Muscle layer of colon (tissue), 2 donors: ENCODE measurements around the gene MAN1C1.

ENCODE experiments used
- H3K27ac ChIP-seq: one replicate; pipeline ENCODE4 v1.7.0; 2013; ENCODE audit warnings: low read depth, mild to moderate bottlenecking, low read length, moderate library complexity
- H3K27me3 ChIP-seq, 2 donors: one replicate each; pipeline ENCODE4 v1.7.0; 2013; ENCODE audit warnings: low read length in 2 of 2, mild to moderate bottlenecking in 2 of 2; ENCODE audit not compliant: insufficient read depth in 2 of 2, control insufficient read depth in 1 of 2
- H3K36me3 ChIP-seq: one replicate; pipeline ENCODE4 v1.7.0; 2013; ENCODE audit warnings: mild to moderate bottlenecking, low read length; ENCODE audit not compliant: insufficient read depth
- H3K4me1 ChIP-seq: one replicate; pipeline ENCODE4 v1.7.0; 2013; ENCODE audit warnings: mild to moderate bottlenecking, low read length; ENCODE audit not compliant: insufficient read depth
- H3K4me3 ChIP-seq, 2 donors: one replicate each; pipeline ENCODE4 v1.7.0; 2013; ENCODE audit warnings: low read length in 2 of 2, low read depth in 1 of 2, mild to moderate bottlenecking in 1 of 2, moderate library complexity in 1 of 2
- H3K9ac ChIP-seq: one replicate; pipeline ENCODE4 v1.7.0; 2013; ENCODE audit warnings: low read length
- H3K9me3 ChIP-seq: one replicate; pipeline ENCODE4 v1.7.0; 2013; ENCODE audit warnings: mild to moderate bottlenecking, low read length
- donor health status: abdominal sarcoma.
- donor health status: Adenocarcinoma of cecum.

Gene MAN1C1

DNA sequence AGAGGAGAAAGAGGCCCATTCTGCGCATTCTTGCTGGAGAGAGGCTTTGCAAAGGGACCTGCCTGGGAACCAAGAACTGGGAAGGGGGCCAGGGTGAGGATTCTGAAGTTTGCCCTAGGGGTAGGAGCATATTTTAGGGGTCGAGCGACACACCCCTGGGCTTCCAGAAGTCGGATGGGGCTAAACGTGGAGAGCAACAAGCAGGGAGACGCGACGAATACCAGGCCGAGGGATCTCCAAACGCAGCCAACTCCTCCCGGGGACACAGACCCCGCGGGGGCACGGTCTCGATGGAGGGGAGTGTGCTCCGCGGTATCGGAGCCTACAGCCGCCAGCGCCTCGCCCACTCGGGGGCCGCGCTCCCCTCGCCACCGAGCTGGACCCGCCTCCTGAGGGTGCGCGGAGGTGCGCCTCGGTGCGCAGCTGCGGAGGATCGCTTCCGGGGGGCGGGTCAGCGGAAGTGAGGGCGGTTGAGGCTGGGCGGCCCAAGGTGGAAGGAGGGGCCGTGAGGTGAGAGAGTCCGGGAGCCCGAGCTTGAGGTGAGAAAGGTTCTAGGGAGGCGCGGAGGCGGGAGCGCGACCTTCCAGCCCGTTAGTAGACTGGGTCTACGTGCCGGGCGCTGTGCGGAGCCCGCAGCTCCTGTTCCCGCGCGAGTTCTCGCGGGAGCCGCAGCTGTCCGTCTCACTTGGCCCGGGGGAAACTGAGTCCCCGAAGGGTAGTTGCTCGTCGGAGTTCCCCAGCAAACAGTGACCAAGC is 203.1 kb downstream of the MAN1C1 start, which contains the start of gene MTFR1L:
MTFR1L (plus strand) TSS at position 464 of the 756 bp plus-strand sequence. CDS start 3,151 bp downstream, outside the sequence.
- no peaks in the 10 kb centered on the region for H3K27me3 ChIP-seq
- H3K27ac ChIP-seq = peak within 1 kb of the TSS; percentile 98
- H3K4me3 ChIP-seq = peak within 1 kb of the TSS; percentile 88 to 98
- peaks cover 22% of the 10 kb centered on the region for H3K36me3 ChIP-seq
- peak within 1 kb of the TSS; percentile 84 for H3K9ac ChIP-seq
- H3K4me1 ChIP-seq = peaks cover 30% of the 10 kb centered on the region
- no peaks in the 10 kb centered on the region for H3K9me3 ChIP-seq

DNA sequence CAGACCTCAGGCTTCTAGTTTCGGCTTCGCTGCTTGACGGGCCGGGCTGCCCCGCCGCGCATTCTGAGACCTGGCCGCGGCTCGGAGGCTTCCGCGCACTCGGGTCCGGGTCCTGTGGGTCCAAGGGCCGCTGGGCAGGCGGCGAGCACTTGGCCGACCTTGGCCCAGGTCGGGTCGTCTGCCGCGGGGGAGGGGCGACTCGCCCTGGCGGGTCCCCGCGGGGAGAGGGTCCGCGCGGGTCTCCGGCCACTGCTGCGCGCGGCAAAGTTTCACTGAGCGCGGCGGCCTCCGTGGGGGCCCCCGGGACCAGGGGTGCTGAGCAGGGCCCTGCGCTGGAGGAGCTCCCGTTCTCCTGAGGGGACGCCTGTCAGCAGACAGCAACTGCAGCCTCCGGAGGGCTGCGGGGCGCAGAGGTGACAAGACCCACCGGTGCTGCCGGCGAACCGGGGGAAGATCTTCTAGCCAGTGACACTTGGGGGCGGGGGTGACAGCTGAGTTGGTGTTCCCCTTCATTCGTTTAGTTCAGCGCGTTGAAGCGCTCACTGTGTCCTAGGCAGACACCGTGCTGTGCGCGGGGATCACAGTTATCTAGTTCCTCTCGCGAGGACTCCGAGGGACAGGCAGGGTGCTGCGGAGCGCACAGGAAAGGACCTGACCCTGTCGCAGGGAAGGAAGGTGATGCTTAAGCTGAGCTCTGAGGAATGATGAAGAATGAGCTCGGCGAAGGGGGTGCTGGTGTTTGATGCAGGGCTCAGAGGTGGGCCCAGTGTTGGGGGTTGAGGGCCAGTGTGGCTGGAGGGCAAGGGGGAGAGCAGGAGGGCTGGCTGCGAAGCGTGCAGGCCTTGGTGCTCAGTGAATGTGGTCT is 203.9 kb downstream of the MAN1C1 start:
- Histone ChIP-seq H3K27ac (peak overlapping the region; percentile 98), H3K27me3 (no peaks in the 10 kb centered on the region), H3K4me3 (peak overlapping the region; percentile 88 to 98), H3K9me3 (no peaks in the 10 kb centered on the region), H3K36me3 (peaks cover 21% of the 10 kb centered on the region), H3K9ac (peak overlapping the region; percentile 84), H3K4me1 (peaks cover 30% of the 10 kb centered on the region)

DNA sequence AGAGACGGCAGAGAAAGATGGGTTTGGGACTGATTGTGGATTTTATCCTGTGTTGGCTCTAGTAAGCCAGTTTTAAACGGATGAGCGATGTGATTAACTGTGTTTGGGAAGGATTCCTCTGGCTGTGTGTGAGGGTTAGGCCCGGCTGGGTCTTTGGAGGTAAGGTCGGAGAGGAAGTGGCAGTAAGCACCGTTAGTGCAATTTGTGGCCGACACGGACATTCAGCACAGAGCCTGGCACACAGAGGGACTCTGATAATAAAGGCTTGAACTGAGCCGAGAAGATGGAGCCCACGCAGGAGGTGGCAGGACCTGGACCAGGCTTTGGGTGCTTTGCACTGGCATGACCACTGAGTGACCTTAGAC is 204.5 kb downstream of the MAN1C1 start:
- Histone ChIP-seq H3K4me1 (peaks cover 30% of the 10 kb centered on the region), H3K36me3 (peaks cover 28% of the 10 kb centered on the region), H3K9me3 (no peaks in the 10 kb centered on the region), H3K4me3 (peak overlapping the region; percentile 88 to 98), H3K9ac (peak overlapping the region; percentile 84), H3K27me3 (no peaks in the 10 kb centered on the region), H3K27ac (peak overlapping the region; percentile 98)

DNA sequence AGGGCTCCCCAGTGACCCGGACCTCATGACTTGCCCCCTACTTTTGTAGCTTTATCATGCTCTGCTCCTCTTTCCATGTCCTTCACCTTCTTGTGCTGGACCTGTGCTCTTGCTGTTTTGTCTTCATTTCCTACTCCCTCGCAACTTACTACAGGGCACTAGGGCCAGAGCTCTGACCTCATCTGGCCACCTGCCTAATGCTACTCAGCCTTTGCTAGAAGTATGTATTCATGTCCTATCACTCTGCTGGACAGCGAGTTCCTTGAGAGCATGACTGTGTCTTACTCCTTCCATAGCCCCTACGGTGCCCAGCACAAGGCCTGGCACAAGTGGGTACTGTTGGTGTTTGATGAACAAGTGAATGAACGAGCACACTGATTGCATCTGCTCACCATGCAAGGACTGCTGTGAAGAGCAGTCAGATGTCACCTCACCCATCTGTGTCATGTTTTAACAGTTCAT is 205.1 kb downstream of the MAN1C1 start:
- Histone ChIP-seq H3K27ac (no peak overlapping the region), H3K9ac (peak overlapping the region; percentile 84), H3K36me3 (peaks cover 28% of the 10 kb centered on the region), H3K4me3 (peak overlapping the region in 1 of 2 donors; percentile 88), H3K4me1 (peaks cover 30% of the 10 kb centered on the region), H3K27me3 (no peaks in the 10 kb centered on the region), H3K9me3 (no peaks in the 10 kb centered on the region)

DNA sequence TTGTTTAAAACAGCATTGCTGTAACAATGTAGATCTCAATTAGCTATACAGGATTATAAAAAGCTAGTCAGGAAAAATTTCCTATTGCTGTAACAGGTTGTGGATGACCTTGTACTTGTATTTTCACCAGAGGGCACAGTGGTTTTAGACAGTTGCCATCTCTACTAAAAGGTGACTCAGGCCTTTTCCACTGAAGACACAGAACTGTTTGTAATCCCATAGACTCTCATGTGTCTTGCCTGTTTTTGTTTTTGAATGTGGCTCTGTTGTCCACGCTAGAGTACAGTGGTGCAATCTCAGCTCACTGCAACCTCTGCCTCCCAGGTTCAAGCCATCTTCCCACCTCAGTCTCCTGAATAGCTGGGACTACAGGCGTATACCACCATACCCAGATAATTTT is 209.0 kb downstream of the MAN1C1 start:
- Histone ChIP-seq H3K9ac (no peak overlapping the region), H3K36me3 (peaks cover 67% of the 10 kb centered on the region), H3K27ac (no peak overlapping the region), H3K9me3 (no peaks in the 10 kb centered on the region), H3K27me3 (no peaks in the 10 kb centered on the region), H3K4me3 (no peak overlapping the region), H3K4me1 (peaks cover 20% of the 10 kb centered on the region)

DNA sequence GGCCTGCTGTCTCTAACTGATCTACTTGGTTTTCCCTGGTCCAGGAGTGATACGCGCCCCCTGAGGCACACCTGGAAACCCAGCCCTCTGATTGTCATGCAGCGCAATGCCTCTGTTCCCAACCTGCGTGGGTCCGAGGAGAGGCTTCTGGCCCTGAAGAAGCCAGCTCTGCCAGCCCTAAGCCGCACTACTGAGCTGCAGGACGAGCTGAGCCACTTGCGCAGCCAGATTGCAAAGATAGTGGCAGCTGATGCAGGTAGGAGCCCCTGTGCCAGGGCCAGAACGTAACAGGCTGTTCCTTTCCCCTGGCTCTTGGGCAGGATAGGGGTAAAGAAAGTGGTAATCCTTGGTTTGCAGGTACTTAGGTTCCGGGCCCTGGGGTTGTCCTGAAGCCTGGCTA is 210.0 kb downstream of the MAN1C1 start:
- Histone ChIP-seq H3K27ac (no peak overlapping the region), H3K27me3 (no peaks in the 10 kb centered on the region), H3K9ac (no peak overlapping the region), H3K9me3 (no peaks in the 10 kb centered on the region), H3K36me3 (peaks cover 77% of the 10 kb centered on the region), H3K4me1 (peaks cover 11% of the 10 kb centered on the region), H3K4me3 (no peak overlapping the region)

DNA sequence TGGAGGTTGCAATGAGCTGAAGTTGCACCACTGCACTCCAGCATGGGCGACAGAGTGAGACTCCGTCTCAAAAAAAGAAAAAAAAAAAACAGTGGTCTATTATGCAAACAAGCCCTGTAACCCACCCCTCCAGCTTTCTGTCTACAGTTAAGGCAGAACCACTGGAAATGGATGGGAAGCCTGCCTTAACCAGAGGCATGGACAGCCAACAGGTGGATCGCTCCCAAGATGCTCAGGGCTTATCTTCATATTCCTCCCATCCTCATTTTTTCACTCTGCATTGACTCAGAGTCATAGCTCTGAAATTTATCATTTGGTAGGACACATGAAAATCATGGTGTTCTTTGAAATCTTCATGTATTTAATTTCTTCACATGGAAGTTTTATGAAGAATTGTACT is 211.9 kb downstream of the MAN1C1 start:
- Histone ChIP-seq H3K4me1 (peaks cover 1% of the 10 kb centered on the region), H3K36me3 (peaks cover 91% of the 10 kb centered on the region), H3K27me3 (no peaks in the 10 kb centered on the region), H3K9me3 (no peaks in the 10 kb centered on the region), H3K4me3 (no peak overlapping the region), H3K27ac (no peak overlapping the region), H3K9ac (no peak overlapping the region)

DNA sequence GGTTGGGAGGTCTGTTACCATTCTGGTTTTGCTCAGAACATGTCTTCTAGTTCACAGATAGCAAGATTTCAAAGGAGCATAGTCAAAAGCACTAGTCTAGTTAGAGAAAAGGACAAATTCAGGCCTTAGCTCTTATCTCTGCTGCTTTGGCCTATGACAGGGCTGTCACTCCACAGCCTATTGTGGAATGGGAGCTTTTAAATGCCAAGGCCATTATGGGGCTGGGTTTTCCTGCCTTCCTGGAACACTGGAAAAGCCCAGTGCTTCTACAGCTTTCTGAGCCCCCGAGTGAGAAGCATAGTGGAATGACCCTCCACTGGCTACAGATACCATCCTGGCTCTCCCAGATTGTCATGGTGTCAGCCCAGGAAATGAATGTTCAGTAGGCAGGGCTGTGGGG is 212.5 kb downstream of the MAN1C1 start:
- H3K4me1 ChIP-seq = no peaks in the 10 kb centered on the region
- no peaks in the 10 kb centered on the region for H3K27me3 ChIP-seq
- no peak overlapping the region for H3K9ac ChIP-seq
- peaks cover 88% of the 10 kb centered on the region for H3K36me3 ChIP-seq
- H3K9me3 ChIP-seq = no peaks in the 10 kb centered on the region
- no peak overlapping the region for H3K27ac ChIP-seq
- no peak overlapping the region for H3K4me3 ChIP-seq

DNA sequence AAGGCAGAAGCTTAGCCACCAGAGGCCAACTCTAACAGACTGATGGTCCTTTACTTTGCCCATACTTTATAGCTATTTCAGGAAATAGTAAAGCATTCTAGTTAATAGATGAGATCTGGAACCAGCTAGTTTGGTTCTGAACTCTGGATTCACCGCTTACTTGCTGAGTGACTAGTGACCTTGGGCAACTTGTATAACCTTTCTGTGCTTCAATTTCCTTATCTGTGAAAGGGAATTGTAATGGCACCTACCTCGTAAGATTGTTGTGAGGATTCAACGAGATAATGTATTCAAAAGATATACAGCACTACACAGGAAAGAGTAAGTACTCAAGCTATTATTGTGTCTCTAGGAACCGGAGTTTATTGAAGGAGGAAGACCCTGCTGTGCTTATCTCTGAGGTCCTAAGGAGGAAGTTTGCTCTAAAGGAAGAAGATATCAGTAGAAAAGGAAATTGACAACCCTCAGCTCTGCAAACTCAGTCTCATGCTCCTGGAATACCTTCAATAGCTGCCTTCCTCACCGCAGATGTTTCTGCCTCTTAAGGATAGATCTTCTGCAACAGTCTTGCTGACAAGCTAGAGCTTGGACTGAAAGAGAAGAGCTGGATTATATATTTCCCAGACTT is 215.1 kb downstream of the MAN1C1 start:
- Histone ChIP-seq H3K4me3 (no peak overlapping the region), H3K27ac (no peak overlapping the region), H3K27me3 (no peaks in the 10 kb centered on the region), H3K9me3 (no peaks in the 10 kb centered on the region), H3K36me3 (peaks cover 84% of the 10 kb centered on the region), H3K4me1 (no peaks in the 10 kb centered on the region), H3K9ac (no peak overlapping the region)

DNA sequence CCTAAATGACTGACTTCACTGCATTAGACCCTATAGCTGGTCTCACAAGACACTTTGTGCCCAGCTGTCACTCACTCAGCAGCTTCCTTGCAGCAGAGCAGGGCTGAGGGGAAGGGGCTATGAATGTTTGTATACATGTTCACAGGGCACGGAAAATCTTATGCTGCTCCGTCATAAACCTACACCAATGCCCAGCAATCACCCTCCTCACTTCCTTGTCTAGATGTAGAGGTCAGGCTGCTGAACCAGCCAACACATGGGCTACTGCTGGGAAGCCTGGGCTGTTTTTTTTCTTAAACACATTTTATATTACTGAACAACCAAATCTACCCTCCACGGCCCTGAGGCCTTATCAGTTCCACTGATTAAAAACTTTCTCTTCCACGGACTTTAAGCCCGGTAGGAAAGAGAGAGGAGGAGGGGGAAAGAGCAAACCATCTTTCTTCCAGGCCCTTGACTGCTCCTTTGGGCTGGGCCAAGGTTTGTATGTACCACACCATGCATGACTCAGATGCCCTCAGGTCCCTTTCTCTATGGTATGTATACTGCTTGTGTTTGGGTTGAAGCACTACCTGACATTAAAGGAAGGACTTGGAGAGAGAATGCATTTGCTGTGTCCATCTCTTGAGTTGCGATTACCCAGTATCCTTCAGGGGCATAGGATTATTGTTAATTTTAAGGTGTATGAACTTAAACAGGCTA is 215.9 kb downstream of the MAN1C1 start:
- H3K9me3 ChIP-seq = no peaks in the 10 kb centered on the region
- H3K9ac ChIP-seq = no peak overlapping the region
- peaks cover 76% of the 10 kb centered on the region for H3K36me3 ChIP-seq
- H3K4me1 ChIP-seq = no peaks in the 10 kb centered on the region
- H3K27me3 ChIP-seq = no peaks in the 10 kb centered on the region
- H3K4me3 ChIP-seq = no peak overlapping the region
- no peak overlapping the region for H3K27ac ChIP-seq

DNA sequence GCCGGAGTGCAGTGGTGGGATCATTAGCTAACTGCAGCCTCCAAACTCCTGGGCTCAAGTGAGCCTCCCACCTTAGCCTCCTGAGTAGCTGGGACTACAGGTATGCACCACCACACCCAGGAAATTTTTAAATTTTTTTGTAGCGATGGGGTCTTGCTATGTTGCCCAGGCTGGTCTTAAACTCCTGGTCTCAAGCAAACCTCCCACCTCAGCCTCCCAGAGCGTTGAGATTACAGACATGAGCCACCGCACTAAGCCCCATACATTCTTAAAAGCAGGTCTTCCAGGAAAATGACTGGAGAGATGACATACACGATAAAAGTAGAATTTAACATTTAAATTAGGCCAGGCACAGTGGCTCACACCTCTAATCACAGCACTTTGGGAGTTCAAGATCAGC is 216.6 kb downstream of the MAN1C1 start:
- Histone ChIP-seq H3K36me3 (peaks cover 69% of the 10 kb centered on the region), H3K27ac (no peak overlapping the region), H3K9me3 (no peaks in the 10 kb centered on the region), H3K4me1 (no peaks in the 10 kb centered on the region), H3K4me3 (no peak overlapping the region), H3K27me3 (no peaks in the 10 kb centered on the region), H3K9ac (no peak overlapping the region)
